BJ (cell line): ENCODE results near the gene EFNA2. TPM values are rescaled to one million over a fixed set of nuclear protein-coding genes. Genes with fewer than 3 reads are reported as not detected.

Experiments
- CTCF ChIA-PET: fragments of 350-600 bp; formaldehyde crosslinking; extraction: SDS; loops from one replicate; lab custom pipeline; 2021; ENCODE audit warnings: antibody characterized with exemption, inconsistent platforms; lab: Yijun Ruan, JAX
- POLR2A ChIA-PET: fragments of 300-600 bp; sonication (Branson Sonifier 250); formaldehyde crosslinking; extraction: SDS; loops from one replicate; lab custom pipeline; 2021; ENCODE audit warnings: antibody characterized with exemption; lab: Charles Lee
- DNase-seq: peaks from one replicate; pipeline ENCODE4 v3.0.0-alpha.2; 2011; ENCODE audit warnings: low read depth
- H3K27me3 ChIP-seq: 2 replicates; pipeline ENCODE4 v1.6.0; 2011; ENCODE audit warnings: low read length; ENCODE audit not compliant: control insufficient read depth, insufficient read depth
- H3K36me3 ChIP-seq: 2 replicates; pipeline ENCODE4 v1.5.1; 2011; ENCODE audit warnings: low read length; ENCODE audit not compliant: control insufficient read depth, insufficient read depth
- H3K4me3 ChIP-seq: 2 replicates; pipeline ENCODE4 v1.5.1; 2011; ENCODE audit warnings: low read depth, mild to moderate bottlenecking, control low read depth, low read length
- CTCF ChIP-seq: IDR thresholded peaks from 2 replicates; pipeline ENCODE4 v1.5.1; 2011; ENCODE audit warnings: low read depth, mild to moderate bottlenecking, control low read depth, inconsistent platforms, low read length, moderate library complexity; ENCODE audit not compliant: insufficient read depth
- polyA plus RNA-seq: library from polyadenylated mRNA; depleted of rRNA; stranded (reverse); fragments of >200 nt; gene quantifications from 2 replicates; pipeline ENCODE4 v1.2.3, GENCODE V29; 2011

EFNA2 gene
- polyA plus RNA-seq, 1 experiment, result not detected

GRCh38 chr19:1258707-1259205, 26.9 kb upstream of the EFNA2 start:
- DNase-seq, result no peak
- H3K4me3 ChIP-seq, result no peak overlapping the region
- peaks cover 43% of the 10 kb centered on the region for H3K36me3 ChIP-seq
- ChIA-PET CTCF (interaction anchor here (0.9 to 12.8 kb wide), 3 partner anchors 9 to 15 kb away, joined by 3 to 437 read pairs (median 3); partner anchors contain the start of gene ATP5F1D), POLR2A (interaction anchor here (0.6 kb wide), 2 partner anchors 8 to 336 kb away, joined by 8 to 20 read pairs; no protein-coding TSS in a partner anchor)
- TF ChIP-seq CTCF, result no peak
- no peaks in the 10 kb centered on the region for H3K27me3 ChIP-seq

GRCh38 chr19:1259206-1259875, 26.3 kb upstream of the EFNA2 start:
- ChIA-PET CTCF (interaction anchor here (0.9 to 12.8 kb wide), 3 partner anchors 9 to 16 kb away, joined by 3 to 437 read pairs (median 3); partner anchors contain the start of gene ATP5F1D), POLR2A (interaction anchor here (0.6 kb wide), 2 partner anchors 8 to 337 kb away, joined by 8 to 20 read pairs; no protein-coding TSS in a partner anchor)
- H3K27me3 ChIP-seq, result no peaks in the 10 kb centered on the region
- DNase-seq, result no peak
- no peak for TF ChIP-seq CTCF
- no peak overlapping the region for H3K4me3 ChIP-seq
- H3K36me3 ChIP-seq, result peaks cover 38% of the 10 kb centered on the region

- ChIA-PET POLR2A (interaction anchor here (1.0 kb wide), 1 partner anchor 9 kb away, joined by 6 read pairs; the partner anchor contains the start of gene CIRBP), CTCF (interaction anchor here (1.3 to 12.8 kb wide), 2 partner anchors 8 to 16 kb away, joined by 3 to 437 read pairs; partner anchors contain the start of gene ATP5F1D)
- H3K27me3 ChIP-seq, result no peaks in the 10 kb centered on the region
- DNase-seq, result no peak
- no peak overlapping the region for H3K4me3 ChIP-seq
- no peak for TF ChIP-seq CTCF
- H3K36me3 ChIP-seq, result peaks cover 30% of the 10 kb centered on the region
These were observed 25.6 kb upstream of the EFNA2 start for GRCh38 chr19:1259876-1260748.

DNA sequence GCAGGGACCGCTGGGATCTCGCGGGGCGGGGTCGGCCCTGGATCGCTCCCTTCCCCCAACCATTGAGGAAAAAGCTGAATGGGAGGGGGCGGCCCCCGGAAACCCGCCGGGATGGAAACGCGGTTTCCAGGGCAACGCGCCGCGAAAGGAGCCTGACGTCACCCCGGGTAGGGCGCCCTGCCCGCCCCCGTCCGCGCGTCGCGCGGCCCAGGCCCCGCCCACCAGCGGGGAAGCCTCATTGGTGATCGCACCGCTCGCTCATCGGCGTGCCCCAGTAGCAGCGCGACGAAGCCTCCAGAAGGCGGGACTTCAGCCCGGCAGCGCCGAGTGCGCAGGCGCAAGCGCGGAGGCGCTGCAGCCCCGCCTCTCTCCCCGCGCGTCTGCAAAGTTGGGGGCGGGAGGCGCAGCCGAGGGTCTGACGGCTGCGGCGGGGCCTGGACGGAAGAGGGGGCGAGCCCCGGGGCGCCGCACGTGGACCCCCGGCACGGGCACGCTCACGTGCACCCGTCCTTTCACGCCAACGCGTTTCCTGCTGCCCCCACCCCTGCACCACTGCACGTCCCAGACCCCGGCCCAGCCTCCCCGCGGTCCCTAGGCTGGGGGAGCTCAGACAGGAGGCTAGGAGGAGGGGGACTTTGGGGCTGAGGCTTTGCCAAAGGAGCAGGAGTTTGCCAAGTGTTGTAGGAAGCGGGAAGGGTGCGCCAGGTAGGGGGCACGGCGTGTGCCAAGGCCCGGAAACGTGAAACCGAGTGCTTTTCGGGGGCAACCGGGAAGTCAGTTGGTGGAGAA, 24.7 kb upstream of the EFNA2 start:
- ChIA-PET POLR2A (interaction anchor here (1.0 kb wide), 1 partner anchor 8 kb away, joined by 6 read pairs; the partner anchor contains the start of gene CIRBP), CTCF (interaction anchor here (1.7 to 12.8 kb wide), 2 partner anchors 8 to 17 kb away, joined by 11 to 437 read pairs; partner anchors contain the start of gene ATP5F1D)
- Histone ChIP-seq H3K27me3 (no peaks in the 10 kb centered on the region), H3K4me3 (peak overlapping the region; percentile 64), H3K36me3 (peaks cover 22% of the 10 kb centered on the region)
- DNase-seq, result no peak
- no peak for TF ChIP-seq CTCF
